H1 (cell line): Measurements from ENCODE around the gene KCP. TPM values are rescaled to one million over a fixed set of nuclear protein-coding genes. Genes with fewer than 3 reads are reported as not detected.
"Not testable (repeated sequence)": the region's sequence is repeated elsewhere in the genome, so short reads cannot be mapped to it uniquely, and the experiment has no call there.

Experiments used
- CTCF ChIA-PET: fragments of 300-600 bp; sonication (Branson Sonifier 250); formaldehyde crosslinking; loops from one replicate; lab custom pipeline; 2021; ENCODE audit not compliant: partially characterized antibody; lab: Charles Lee
- POLR2A ChIA-PET: fragments of 300-600 bp; sonication (Branson Sonifier 250); formaldehyde crosslinking; loops from one replicate; lab custom pipeline; 2021; ENCODE audit warnings: inconsistent platforms; ENCODE audit not compliant: partially characterized antibody; lab: Charles Lee
- DNase-seq, 2 experiments: peaks; one replicate each; pipeline versions ENCODE4 v3.0.0 to v3.0.0-alpha.2; 2010 to 2022; ENCODE audit warnings: low spot score in 2 of 2, low read depth in 1 of 2, mixed read lengths in 1 of 2
- FAIRE-seq: peaks from 2 replicates; lab custom pipeline; 2011; peaks lifted over from hg19 to GRCh38; lab: Jason Lieb, UNC
- H2AFZ ChIP-seq: 2 replicates; pipeline ENCODE4 v1.8.1; 2012; ENCODE audit warnings: low read length, inconsistent platforms
- H2AK5ac ChIP-seq: 2 replicates; pipeline ENCODE4 v1.6.1; 2013; ENCODE audit warnings: low read depth, low read length
- H2BK120ac ChIP-seq: replicated peaks from 2 replicates; pipeline ENCODE3; 2013; ENCODE audit warnings: low read depth, low read length, inconsistent platforms
- H2BK12ac ChIP-seq: 2 replicates; pipeline ENCODE4 v1.6.1; 2013; ENCODE audit warnings: low read depth, low read length
- H2BK15ac ChIP-seq: 2 replicates; pipeline ENCODE4 v1.6.1; 2013; ENCODE audit warnings: low read length
- H2BK20ac ChIP-seq: 2 replicates; pipeline ENCODE4 v1.6.1; 2013; ENCODE audit warnings: low read length
- H2BK5ac ChIP-seq: 2 replicates; pipeline ENCODE4 v1.6.1; 2013; ENCODE audit warnings: low read depth, low read length
- H3K14ac ChIP-seq: 2 replicates; pipeline ENCODE4 v1.6.1; 2013; ENCODE audit warnings: inconsistent platforms; ENCODE audit not compliant: insufficient read length
- H3K18ac ChIP-seq: 2 replicates; pipeline ENCODE4 v1.6.1; 2013; ENCODE audit warnings: low read length; ENCODE audit errors: extremely low read depth
- H3K23ac ChIP-seq: 2 replicates; pipeline ENCODE4 v1.6.1; 2013; ENCODE audit warnings: inconsistent platforms; ENCODE audit not compliant: insufficient read length
- H3K23me2 ChIP-seq: 2 replicates; pipeline ENCODE4 v1.6.1; 2013; ENCODE audit warnings: low read depth, low read length
- H3K27ac ChIP-seq: 2 replicates; pipeline ENCODE4 v1.6.1; 2011; ENCODE audit warnings: low read depth, low read length, inconsistent platforms
- H3K27me3 ChIP-seq, 4 experiments: replicated peaks in 1 of 4; 1 replicate in 1 of 4; 2 replicates in 3 of 4; pipeline versions ENCODE4 v1.6.1 to v1.8.1; 2011 to 2013; ENCODE audit warnings: low read length in 3 of 4, mild to moderate bottlenecking in 3 of 4, inconsistent platforms in 2 of 4, mixed read lengths in 2 of 4, moderate library complexity in 1 of 4; ENCODE audit not compliant: control insufficient read depth in 3 of 4, insufficient read depth in 3 of 4; ENCODE audit errors: extremely low read depth in 1 of 4
- H3K36me3 ChIP-seq, 4 experiments: 2 replicates each; pipeline versions ENCODE4 v1.6.1 to v1.8.1; 2011 to 2013; ENCODE audit warnings: mild to moderate bottlenecking in 4 of 4, low read length in 3 of 4, moderate library complexity in 2 of 4, control low read depth in 1 of 4, inconsistent platforms in 1 of 4; ENCODE audit not compliant: insufficient read depth in 4 of 4, control insufficient read depth in 2 of 4
- H3K4ac ChIP-seq: replicated peaks from 2 replicates; pipeline ENCODE3; 2013; ENCODE audit warnings: low read length, low read depth, mixed read lengths, inconsistent platforms; ENCODE audit not compliant: insufficient read length
- H3K4me1 ChIP-seq, 4 experiments: replicated peaks in 1 of 4; 1 replicate in 1 of 4; 2 replicates in 3 of 4; pipeline versions ENCODE4 v1.6.1 to v1.8.1; 2011 to 2013; ENCODE audit warnings: low read length in 3 of 4, inconsistent platforms in 2 of 4, mixed read lengths in 1 of 4; ENCODE audit not compliant: insufficient read depth in 4 of 4, control insufficient read depth in 3 of 4
- H3K4me2 ChIP-seq, 2 experiments: 2 replicates each; pipeline versions ENCODE4 v1.6.1 to v1.8.1; 2011 to 2013; ENCODE audit warnings: low read depth in 2 of 2, low read length in 2 of 2, control low read depth in 1 of 2, inconsistent platforms in 1 of 2, mild to moderate bottlenecking in 1 of 2; ENCODE audit not compliant: insufficient read depth in 1 of 2
- H3K4me3 ChIP-seq, 4 experiments: fragments of 200-600, 300-600 bp in 1 of 4; sonication (generic), shearing (Covaris generic), sonication (Bioruptor Twin) in 1 of 4; 2 replicates each; pipeline versions ENCODE4 v1.5.1 to v1.8.1; 2011 to 2016; ENCODE audit warnings: low read length in 4 of 4, low read depth in 3 of 4, control low read depth in 2 of 4, inconsistent platforms in 2 of 4, mild to moderate bottlenecking in 2 of 4, mixed read lengths in 1 of 4, moderate library complexity in 1 of 4; ENCODE audit not compliant: insufficient read depth in 2 of 4; ENCODE audit errors: extremely low read depth in 1 of 4
- H3K56ac ChIP-seq: replicated peaks from 2 replicates; pipeline ENCODE3; 2013; ENCODE audit warnings: low read depth, mild to moderate bottlenecking, mixed read lengths, low read length, inconsistent platforms; ENCODE audit not compliant: insufficient read length
- H3K79me1 ChIP-seq: 2 replicates; pipeline ENCODE4 v1.6.1; 2013; ENCODE audit warnings: low read depth, low read length, control low read depth
- H3K79me2 ChIP-seq, 2 experiments: 2 replicates each; pipeline versions ENCODE4 v1.6.1 to v1.8.1; 2012 to 2013; ENCODE audit warnings: low read length in 2 of 2, mild to moderate bottlenecking in 2 of 2, inconsistent platforms in 1 of 2; ENCODE audit not compliant: insufficient read depth in 2 of 2, control insufficient read depth in 1 of 2
- H3K9ac ChIP-seq, 4 experiments: replicated peaks in 1 of 4; 1 replicate in 1 of 4; 2 replicates in 3 of 4; pipeline versions ENCODE4 v1.6.1 to v1.8.1; 2011 to 2013; ENCODE audit warnings: low read depth in 3 of 4, low read length in 3 of 4, control low read depth in 2 of 4, mild to moderate bottlenecking in 2 of 4, moderate library complexity in 2 of 4, inconsistent platforms in 1 of 4; ENCODE audit errors: extremely low read depth in 1 of 4
- H3K9me3 ChIP-seq, 2 experiments: 2 replicates each; pipeline versions ENCODE4 v1.6.1 to v1.8.1; 2012 to 2013; ENCODE audit warnings: mild to moderate bottlenecking in 2 of 2, moderate library complexity in 2 of 2, control low read depth in 1 of 2, inconsistent platforms in 1 of 2, low read depth in 1 of 2, low read length in 1 of 2, mixed read lengths in 1 of 2; ENCODE audit not compliant: insufficient read depth in 2 of 2
- H4K20me1 ChIP-seq, 2 experiments: replicated peaks in 1 of 2; 2 replicates each; pipeline versions ENCODE3 to v1.8.1; 2011 to 2013; ENCODE audit warnings: inconsistent platforms in 2 of 2, low read length in 2 of 2, mild to moderate bottlenecking in 1 of 2; ENCODE audit not compliant: insufficient read depth in 2 of 2, control insufficient read depth in 1 of 2
- H4K5ac ChIP-seq: 2 replicates; pipeline ENCODE4 v1.6.1; 2013; ENCODE audit warnings: low read length, low read depth, mixed read lengths, inconsistent platforms; ENCODE audit not compliant: insufficient read length
- H4K8ac ChIP-seq: 2 replicates; pipeline ENCODE4 v1.8.0; 2013; ENCODE audit warnings: mild to moderate bottlenecking, moderate library complexity, low read length, inconsistent platforms; ENCODE audit not compliant: insufficient read depth; ENCODE audit errors: extremely low read depth
- H4K91ac ChIP-seq: replicated peaks from 2 replicates; pipeline ENCODE3; 2013; ENCODE audit warnings: low read length, mixed read lengths, inconsistent platforms; ENCODE audit not compliant: insufficient read length
- WGBS, 2 experiments: shearing (Covaris generic) in 1 of 2; methylation state at CpG; one replicate each; pipeline versions ENCODE4 v1.1.6 to v1.1.7; 2013 to 2015; ENCODE audit warnings: low lambda C conversion rate in 2 of 2, mixed read lengths in 2 of 2, inconsistent platforms in 1 of 2, low coverage in 1 of 2, missing lambda C conversion rate in 1 of 2; ENCODE audit not compliant: insufficient replicate concordance in 2 of 2, insufficient coverage in 1 of 2, insufficient read length in 1 of 2; ENCODE audit errors: extremely low coverage in 1 of 2, missing lambda C conversion rate in 1 of 2; 5-methylcytosine and 5-hydroxymethylcytosine counted together
- polyA plus RNA-seq, 7 experiments: library from polyadenylated mRNA; depleted of rRNA in 3 of 7; stranded (reverse) in 5 of 7; unstranded in 2 of 7; fragments of >200 nt in 5 of 7; fragments of 200-250 nt in 2 of 7; gene quantifications; 1 replicate in 5 of 7; 2 replicates in 1 of 7; 4 replicates in 1 of 7; pipeline versions ENCODE4 v1.2.1 to v1.2.3, GENCODE V29; 2011 to 2013; ENCODE audit warnings: missing spikeins in 2 of 7, mixed read lengths in 2 of 7
- total RNA-seq: library from RNA; stranded (reverse); fragmentation: NEBNext Ultra II Directional; extraction: Animal tissue kit (Norgen Biotek cat#: 25700); gene quantifications from 2 replicates; pipeline ENCODE4 v1.2.1, GENCODE V29; 2021

Gene KCP
- total and polyA plus RNA-seq, 2 of the 8 experiments (the other 6 are each of a cell fraction or from before 2014, with no cell fraction given): 1.3 to 2.0 TPM

DNA sequence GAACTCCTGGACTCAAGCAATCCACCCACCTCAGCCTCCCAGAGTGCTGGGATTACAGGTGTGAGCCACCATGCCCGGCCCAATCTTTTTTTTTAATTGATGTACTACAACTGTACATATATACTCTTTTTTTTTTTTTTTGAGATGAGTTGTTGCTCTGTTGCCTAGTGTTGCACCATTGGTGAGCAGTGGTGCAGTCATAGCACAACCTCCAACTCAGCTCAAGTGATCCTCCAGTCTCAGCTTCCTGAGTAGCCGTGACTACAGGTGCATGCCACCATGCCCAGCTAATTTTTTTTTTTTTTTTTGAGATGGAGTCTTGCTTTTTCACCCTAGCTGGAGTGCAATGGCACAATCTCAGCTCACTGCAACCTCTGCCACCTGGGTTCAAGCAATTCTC lies 32.7 kb upstream of the KCP start:
- not testable (repeated sequence) for FAIRE-seq, H3K79me1 ChIP-seq, H3K56ac ChIP-seq, H3K9me3 ChIP-seq, H3K4me2 ChIP-seq, H3K79me2 ChIP-seq, H3K4me3 ChIP-seq, H3K18ac ChIP-seq, H2BK15ac ChIP-seq, H3K23ac ChIP-seq, H3K23me2 ChIP-seq, H3K4me1 ChIP-seq, H4K5ac ChIP-seq, H2BK5ac ChIP-seq, H2BK20ac ChIP-seq, H2AK5ac ChIP-seq, H4K20me1 ChIP-seq, DNase-seq, H3K36me3 ChIP-seq, H3K4ac ChIP-seq, H3K14ac ChIP-seq, H3K27ac ChIP-seq, H2AFZ ChIP-seq, H4K91ac ChIP-seq, H2BK12ac ChIP-seq, H2BK120ac ChIP-seq, H3K9ac ChIP-seq, H4K8ac ChIP-seq
- CTCF ChIA-PET: interaction anchor here (0.6 to 7.0 kb wide), 6 partner anchors 13 to 83 kb away, joined by 3 to 44 read pairs (median 4); partner anchors contain the start of gene KCP
- POLR2A ChIA-PET: interaction anchor here (0.6 kb wide), 1 partner anchor 147 kb away, joined by 3 read pairs; no protein-coding TSS in a partner anchor
- H3K27me3 ChIP-seq: peaks cover 10 to 28% (median 20%) of the 10 kb centered on the region in 4 experiments
- WGBS, 2 experiments: 96% methylated on average over 2 of the region's 2 CpGs; no CpG with 5 or more reads in 1 of the 2 experiments
